ENCODE results near the gene CUBN. TPM values are rescaled to one million over a fixed set of nuclear protein-coding genes. Genes with fewer than 3 reads are reported as not detected.

Gene CUBN
- polyA plus RNA-seq, 4 donors, result 0.18 to 161 TPM; not detected in 2

- no peak for FAIRE-seq
These were observed 51.7 kb downstream of the CUBN start for GRCh38 chr10:17077890-17078289.

GRCh38 chr10:17077346-17077781 is 52.2 kb downstream of the CUBN start:
- FAIRE-seq, result no peak
- WGBS, 3 donors, result 88 to 96% (median 95%) methylated on average over 5 of the region's 5 CpGs
- Histone ChIP-seq H3K9me3 (ENCODE audit: control insufficient read depth in 2 of 2, insufficient read depth in 1 of 2, low read depth in 1 of 2, low read length in 1 of 2) (no peaks in the 10 kb centered on the region), H3K4me1 (ENCODE audit: control insufficient read depth in 3 of 3, insufficient read depth in 2 of 3, low read depth in 1 of 3, low read length in 2 of 3) (no peaks in the 10 kb centered on the region), H3K36me3 (ENCODE audit: control insufficient read depth in 3 of 3, insufficient read depth in 2 of 3, low read depth in 1 of 3, low read length in 3 of 3) (peaks cover 0 to 6% (median 0%) of the 10 kb centered on the region in 3 donors), H3K27ac (ENCODE audit: low read depth in 1 of 3, low read length in 2 of 3) (no peak overlapping the region), H3K27me3 (ENCODE audit: control insufficient read depth in 3 of 3, insufficient read depth in 3 of 3, low read length in 3 of 3) (no peaks in the 10 kb centered on the region), H3K4me3 (ENCODE audit: low read depth in 1 of 3, low read length in 3 of 3) (no peak overlapping the region)
- DNase-seq, result no peak

More at GRCh38 chr10:17077890-17078289, 51.7 kb downstream of the CUBN start:
- 82 to 96% (median 86%) methylated on average over 2 of the region's 2 CpGs for WGBS, 3 donors
- no peak for DNase-seq
- Histone ChIP-seq H3K4me1 (ENCODE audit: control insufficient read depth in 3 of 3, insufficient read depth in 2 of 3, low read depth in 1 of 3, low read length in 2 of 3) (no peaks in the 10 kb centered on the region), H3K9me3 (ENCODE audit: control insufficient read depth in 2 of 2, insufficient read depth in 1 of 2, low read depth in 1 of 2, low read length in 1 of 2) (no peaks in the 10 kb centered on the region), H3K36me3 (ENCODE audit: control insufficient read depth in 3 of 3, insufficient read depth in 2 of 3, low read depth in 1 of 3, low read length in 3 of 3) (peaks cover 0 to 6% (median 0%) of the 10 kb centered on the region in 3 donors), H3K27ac (ENCODE audit: low read depth in 1 of 3, low read length in 2 of 3) (no peak overlapping the region), H3K4me3 (ENCODE audit: low read depth in 1 of 3, low read length in 3 of 3) (no peak overlapping the region), H3K27me3 (ENCODE audit: control insufficient read depth in 3 of 3, insufficient read depth in 3 of 3, low read length in 3 of 3) (no peaks in the 10 kb centered on the region)

- no peak for FAIRE-seq
- no peaks in the 10 kb centered on the region for H3K4me1 ChIP-seq (ENCODE audit: control insufficient read depth in 3 of 3, insufficient read depth in 2 of 3, low read depth in 1 of 3, low read length in 2 of 3)
- WGBS, 3 donors, result 78 to 83% (median 81%) methylated on average over 8 of the region's 8 CpGs
- H3K27ac ChIP-seq (ENCODE audit: low read depth in 1 of 3, low read length in 2 of 3), result no peak overlapping the region
- no peaks in the 10 kb centered on the region for H3K27me3 ChIP-seq (ENCODE audit: control insufficient read depth in 3 of 3, insufficient read depth in 3 of 3, low read length in 3 of 3)
- no peak overlapping the region for H3K4me3 ChIP-seq (ENCODE audit: low read depth in 1 of 3, low read length in 3 of 3)
- H3K9me3 ChIP-seq (ENCODE audit: control insufficient read depth in 2 of 2, insufficient read depth in 1 of 2, low read depth in 1 of 2, low read length in 1 of 2), result no peaks in the 10 kb centered on the region
- peaks cover 0 to 6% (median 0%) of the 10 kb centered on the region in 3 donors for H3K36me3 ChIP-seq (ENCODE audit: control insufficient read depth in 3 of 3, insufficient read depth in 2 of 3, low read depth in 1 of 3, low read length in 3 of 3)
- DNase-seq, result no peak
These were observed 52.8 kb downstream of the CUBN start for GRCh38 chr10:17076626-17077345.

GRCh38 chr10:17075533-17076359 is 53.9 kb downstream of the CUBN start:
- Histone ChIP-seq H3K9me3 (ENCODE audit: control insufficient read depth in 2 of 2, insufficient read depth in 1 of 2, low read depth in 1 of 2, low read length in 1 of 2) (no peaks in the 10 kb centered on the region), H3K4me3 (ENCODE audit: low read depth in 1 of 3, low read length in 3 of 3) (no peak overlapping the region), H3K27ac (ENCODE audit: low read depth in 1 of 3, low read length in 2 of 3) (peak overlapping the region in 1 of 3 donors; percentile 24), H3K27me3 (ENCODE audit: control insufficient read depth in 3 of 3, insufficient read depth in 3 of 3, low read length in 3 of 3) (no peaks in the 10 kb centered on the region), H3K36me3 (ENCODE audit: control insufficient read depth in 3 of 3, insufficient read depth in 2 of 3, low read depth in 1 of 3, low read length in 3 of 3) (peaks cover 0 to 6% (median 0%) of the 10 kb centered on the region in 3 donors), H3K4me1 (ENCODE audit: control insufficient read depth in 3 of 3, insufficient read depth in 2 of 3, low read depth in 1 of 3, low read length in 2 of 3) (no peaks in the 10 kb centered on the region)
- DNase-seq, result no peak
- no peak for FAIRE-seq
- WGBS, 3 donors, result 76 to 95% (median 89%) methylated on average over 2 of the region's 2 CpGs

- H3K36me3 ChIP-seq (ENCODE audit: control insufficient read depth in 3 of 3, insufficient read depth in 2 of 3, low read depth in 1 of 3, low read length in 3 of 3), result peaks cover 0 to 4% (median 0%) of the 10 kb centered on the region in 3 donors
- no peaks in the 10 kb centered on the region for H3K27me3 ChIP-seq (ENCODE audit: control insufficient read depth in 3 of 3, insufficient read depth in 3 of 3, low read length in 3 of 3)
- DNase-seq (no peak), FAIRE-seq (no peak)
- no peak overlapping the region for H3K27ac ChIP-seq (ENCODE audit: low read depth in 1 of 3, low read length in 2 of 3)
- no peaks in the 10 kb centered on the region for H3K4me1 ChIP-seq (ENCODE audit: control insufficient read depth in 3 of 3, insufficient read depth in 2 of 3, low read depth in 1 of 3, low read length in 2 of 3)
- no peak overlapping the region for H3K4me3 ChIP-seq (ENCODE audit: low read depth in 1 of 3, low read length in 3 of 3)
- H3K9me3 ChIP-seq (ENCODE audit: control insufficient read depth in 2 of 2, insufficient read depth in 1 of 2, low read depth in 1 of 2, low read length in 1 of 2), result no peaks in the 10 kb centered on the region
These were observed 55.1 kb downstream of the CUBN start for GRCh38 chr10:17074541-17074847.

GRCh38 chr10:17073725-17074540 is 55.7 kb downstream of the CUBN start:
- H3K4me3 ChIP-seq (ENCODE audit: low read depth in 1 of 3, low read length in 3 of 3), result no peak overlapping the region
- H3K27me3 ChIP-seq (ENCODE audit: control insufficient read depth in 3 of 3, insufficient read depth in 3 of 3, low read length in 3 of 3), result no peaks in the 10 kb centered on the region
- DNase-seq, result no peak
- H3K4me1 ChIP-seq (ENCODE audit: control insufficient read depth in 3 of 3, insufficient read depth in 2 of 3, low read depth in 1 of 3, low read length in 2 of 3), result no peaks in the 10 kb centered on the region
- 94 to 95% (median 95%) methylated on average over 12 of the region's 12 CpGs for WGBS, 3 donors
- H3K27ac ChIP-seq (ENCODE audit: low read depth in 1 of 3, low read length in 2 of 3), result no peak overlapping the region
- no peak for FAIRE-seq
- H3K36me3 ChIP-seq (ENCODE audit: control insufficient read depth in 3 of 3, insufficient read depth in 2 of 3, low read depth in 1 of 3, low read length in 3 of 3), result peaks cover 0 to 3% (median 0%) of the 10 kb centered on the region in 3 donors
- H3K9me3 ChIP-seq (ENCODE audit: control insufficient read depth in 2 of 2, insufficient read depth in 1 of 2, low read depth in 1 of 2, low read length in 1 of 2), result no peaks in the 10 kb centered on the region

- DNase-seq (no peak), FAIRE-seq (peak; percentile 59)
- Histone ChIP-seq H3K9me3 (ENCODE audit: control insufficient read depth in 2 of 2, insufficient read depth in 1 of 2, low read depth in 1 of 2, low read length in 1 of 2) (no peaks in the 10 kb centered on the region), H3K36me3 (ENCODE audit: control insufficient read depth in 3 of 3, insufficient read depth in 2 of 3, low read depth in 1 of 3, low read length in 3 of 3) (peaks cover 0 to 3% (median 0%) of the 10 kb centered on the region in 3 donors), H3K4me1 (ENCODE audit: control insufficient read depth in 3 of 3, insufficient read depth in 2 of 3, low read depth in 1 of 3, low read length in 2 of 3) (no peaks in the 10 kb centered on the region), H3K27ac (ENCODE audit: low read depth in 1 of 3, low read length in 2 of 3) (no peak overlapping the region), H3K27me3 (ENCODE audit: control insufficient read depth in 3 of 3, insufficient read depth in 3 of 3, low read length in 3 of 3) (no peaks in the 10 kb centered on the region), H3K4me3 (ENCODE audit: low read depth in 1 of 3, low read length in 3 of 3) (no peak overlapping the region)
- 90 to 97% (median 90%) methylated on average over 2 of the region's 2 CpGs for WGBS, 3 donors
These were observed 60.7 kb downstream of the CUBN start for GRCh38 chr10:17068953-17069352.
